SHP77 treated with DMSO at 0.1 percent for 48 hours (cell line): ENCODE measurements around the gene OR14C36.
"Not testable (repeated sequence)": the region's sequence is repeated elsewhere in the genome, so short reads cannot be mapped to it uniquely, and the experiment has no call there.

ENCODE experiments used
- DNase-seq: peaks from one replicate; lab custom pipeline; 2025; lab: John Stamatoyannopoulos, UW

The OR14C36 gene

GRCh38 chr1:248348475-248348874 is at the start of gene OR14C36:
Gene OR14C36, plus strand, starts transcription at chr1:248348775. Its CDS starts 0 bp downstream, at chr1:248348775.
- DNase-seq: no peak

- DNase-seq: no peak
Measured at GRCh38 chr1:248303324-248303723, 45.3 kb upstream of the OR14C36 start, which contains the start of gene OR2T12. Gene OR2T12, minus strand, starts transcription at chr1:248303424. Its CDS starts 7,846 bp downstream, at chr1:248295578.

GRCh38 chr1:248305672-248306071 is 42.9 kb upstream of the OR14C36 start:
- DNase-seq: not testable (repeated sequence)

GRCh38 chr1:248306103-248306502 is 42.5 kb upstream of the OR14C36 start:
- no peak for DNase-seq

- DNase-seq: not testable (repeated sequence)
Measured at GRCh38 chr1:248306740-248307139, 41.8 kb upstream of the OR14C36 start.

GRCh38 chr1:248316796-248317195 is 31.8 kb upstream of the OR14C36 start:
- no peak for DNase-seq

- no peak for DNase-seq
Measured at GRCh38 chr1:248324468-248324867, 24.1 kb upstream of the OR14C36 start, which contains the start of gene OR2M7. Gene OR2M7, minus strand, starts transcription at chr1:248324568. Its CDS starts 0 bp downstream, at chr1:248324568.

- DNase-seq: no peak
Measured at GRCh38 chr1:248343451-248343850, 5.1 kb upstream of the OR14C36 start.

GRCh38 chr1:248359415-248359814 is 10.8 kb downstream of the OR14C36 start:
- no peak for DNase-seq

- DNase-seq: no peak
Measured at GRCh38 chr1:248361121-248361715, 12.6 kb downstream of the OR14C36 start, which contains the start of gene OR2T4. Gene OR2T4, plus strand, starts transcription at chr1:248361665. Its CDS starts 0 bp downstream, at chr1:248361665.

- no peak for DNase-seq
Measured at GRCh38 chr1:248366609-248367008, 18.0 kb downstream of the OR14C36 start.

GRCh38 chr1:248372394-248372793 is 23.8 kb downstream of the OR14C36 start:
- DNase-seq: no peak

- no peak for DNase-seq
Measured at GRCh38 chr1:248373761-248374160, 25.2 kb downstream of the OR14C36 start.

- no peak for DNase-seq
Measured at GRCh38 chr1:248375446-248375845, 26.9 kb downstream of the OR14C36 start, which contains the start of gene OR2T6. Gene OR2T6, plus strand, starts transcription at chr1:248375746. Its CDS starts 11,863 bp downstream, at chr1:248387609.

- no peak for DNase-seq
Measured at GRCh38 chr1:248376916-248377315, 28.3 kb downstream of the OR14C36 start.

- no peak for DNase-seq
Measured at GRCh38 chr1:248380854-248381253, 32.3 kb downstream of the OR14C36 start.

GRCh38 chr1:248388426-248388825 is 39.9 kb downstream of the OR14C36 start:
- no peak for DNase-seq

GRCh38 chr1:248393050-248393449 is 44.5 kb downstream of the OR14C36 start:
- DNase-seq: no peak
